Muscle layer of duodenum (tissue), 2 donors: ENCODE results near the gene ITPR2.
A peak's percentile ranks its signal among the peaks of the same experiment; 100 is the strongest.
"Not testable (repeated sequence)": the region's sequence is repeated elsewhere in the genome, so short reads cannot be mapped to it uniquely, and the experiment has no call there.

ENCODE experiments used
- H3K27ac ChIP-seq: one replicate; pipeline ENCODE4 v1.7.0; 2013; ENCODE audit warnings: mild to moderate bottlenecking, low read length
- H3K27me3 ChIP-seq: one replicate; pipeline ENCODE4 v1.7.0; 2013; ENCODE audit warnings: low read depth, mild to moderate bottlenecking, control low read depth, low read length
- H3K36me3 ChIP-seq, 2 donors: one replicate each; pipeline ENCODE4 v1.7.0; 2013; ENCODE audit warnings: low read length in 2 of 2, control low read depth in 1 of 2, mild to moderate bottlenecking in 1 of 2; ENCODE audit not compliant: insufficient read depth in 2 of 2, control insufficient read depth in 1 of 2
- H3K4me1 ChIP-seq, 2 donors: one replicate each; pipeline ENCODE4 v1.7.0; 2013; ENCODE audit warnings: low read length in 2 of 2, mild to moderate bottlenecking in 2 of 2, control low read depth in 1 of 2, moderate library complexity in 1 of 2; ENCODE audit not compliant: insufficient read depth in 2 of 2, control insufficient read depth in 1 of 2
- H3K4me3 ChIP-seq, 2 donors: one replicate each; pipeline ENCODE4 v1.7.0; 2013; ENCODE audit warnings: low read length in 2 of 2, low read depth in 1 of 2, mild to moderate bottlenecking in 1 of 2
- H3K9me3 ChIP-seq, 2 donors: one replicate each; pipeline ENCODE4 v1.7.0; 2013; ENCODE audit warnings: low read length in 2 of 2, control low read depth in 1 of 2, mild to moderate bottlenecking in 1 of 2; ENCODE audit not compliant: control insufficient read depth in 1 of 2
- donor health status: healthy.

The ITPR2 gene

DNA sequence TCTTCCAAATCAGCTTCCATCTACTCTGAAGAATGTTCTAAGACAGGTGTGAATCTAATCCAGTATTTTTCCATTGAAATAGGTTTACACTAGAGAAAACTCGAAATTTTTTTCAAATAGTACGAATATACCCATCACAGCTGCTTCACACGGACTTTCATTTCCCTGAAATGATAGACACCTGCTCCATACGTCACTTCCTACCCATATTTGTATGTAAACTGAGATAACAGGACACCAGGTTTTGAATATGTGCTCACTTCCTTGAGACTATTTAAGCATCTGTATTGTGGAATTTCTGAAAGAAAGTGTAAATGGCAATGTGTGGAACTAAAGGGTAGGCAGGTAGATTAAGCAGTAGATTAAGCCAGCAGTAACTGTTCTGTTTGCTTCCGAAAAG lies 13.4 kb upstream of the ITPR2 start:
- no peak overlapping the region for H3K4me3 ChIP-seq
- H3K27ac ChIP-seq = no peak overlapping the region
- no peaks in the 10 kb centered on the region for H3K36me3 ChIP-seq
- H3K4me1 ChIP-seq = no peaks in the 10 kb centered on the region
- no peaks in the 10 kb centered on the region for H3K9me3 ChIP-seq
- H3K27me3 ChIP-seq = no peaks in the 10 kb centered on the region

- no peak overlapping the region for H3K27ac ChIP-seq
- H3K4me3 ChIP-seq = no peak overlapping the region
Measured at GRCh38 chr12:26845984-26846383, 13.0 kb upstream of the ITPR2 start.

GRCh38 chr12:26845057-26845666 lies 12.2 kb upstream of the ITPR2 start:
- Histone ChIP-seq H3K4me3 (no peak overlapping the region), H3K27ac (no peak overlapping the region), H3K36me3 (no peaks in the 10 kb centered on the region), H3K27me3 (no peaks in the 10 kb centered on the region), H3K9me3 (no peaks in the 10 kb centered on the region), H3K4me1 (no peaks in the 10 kb centered on the region)

More at GRCh38 chr12:26845984-26846383, 13.0 kb upstream of the ITPR2 start:
- H3K36me3 ChIP-seq = no peaks in the 10 kb centered on the region
- no peaks in the 10 kb centered on the region for H3K27me3 ChIP-seq
- H3K4me1 ChIP-seq = no peaks in the 10 kb centered on the region
- no peaks in the 10 kb centered on the region for H3K9me3 ChIP-seq

GRCh38 chr12:26843311-26843710 lies 10.3 kb upstream of the ITPR2 start:
- Histone ChIP-seq H3K9me3 (no peaks in the 10 kb centered on the region), H3K27me3 (no peaks in the 10 kb centered on the region), H3K4me3 (no peak overlapping the region), H3K4me1 (no peaks in the 10 kb centered on the region), H3K36me3 (no peaks in the 10 kb centered on the region), H3K27ac (no peak overlapping the region)

DNA sequence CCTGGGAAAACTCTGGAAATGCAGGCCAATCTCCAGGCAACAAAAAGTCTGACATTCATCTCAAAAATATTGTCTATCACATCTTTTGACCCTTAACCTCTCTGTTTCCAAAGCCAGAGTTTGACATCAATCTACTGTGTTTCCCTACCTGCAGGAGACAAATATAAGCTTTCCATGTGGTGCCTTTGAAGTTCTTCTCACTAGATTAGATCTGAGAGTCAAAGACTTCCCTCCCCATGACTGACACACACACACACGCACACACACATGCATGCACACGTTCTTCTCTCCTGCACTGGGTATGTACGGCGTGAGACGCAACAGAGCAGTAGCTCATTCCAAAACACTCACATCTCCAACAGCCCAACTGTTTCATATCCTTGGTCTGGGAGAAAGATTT lies 8.1 kb upstream of the ITPR2 start:
- Histone ChIP-seq H3K36me3 (no peaks in the 10 kb centered on the region), H3K4me3 (no peak overlapping the region), H3K27ac (no peak overlapping the region), H3K4me1 (no peaks in the 10 kb centered on the region), H3K9me3 (no peaks in the 10 kb centered on the region), H3K27me3 (no peaks in the 10 kb centered on the region)

GRCh38 chr12:26839512-26839911 lies 6.5 kb upstream of the ITPR2 start:
- Histone ChIP-seq H3K4me3 (no peak overlapping the region), H3K36me3 (no peaks in the 10 kb centered on the region), H3K27ac (no peak overlapping the region), H3K9me3 (no peaks in the 10 kb centered on the region), H3K4me1 (no peaks in the 10 kb centered on the region), H3K27me3 (no peaks in the 10 kb centered on the region)

DNA sequence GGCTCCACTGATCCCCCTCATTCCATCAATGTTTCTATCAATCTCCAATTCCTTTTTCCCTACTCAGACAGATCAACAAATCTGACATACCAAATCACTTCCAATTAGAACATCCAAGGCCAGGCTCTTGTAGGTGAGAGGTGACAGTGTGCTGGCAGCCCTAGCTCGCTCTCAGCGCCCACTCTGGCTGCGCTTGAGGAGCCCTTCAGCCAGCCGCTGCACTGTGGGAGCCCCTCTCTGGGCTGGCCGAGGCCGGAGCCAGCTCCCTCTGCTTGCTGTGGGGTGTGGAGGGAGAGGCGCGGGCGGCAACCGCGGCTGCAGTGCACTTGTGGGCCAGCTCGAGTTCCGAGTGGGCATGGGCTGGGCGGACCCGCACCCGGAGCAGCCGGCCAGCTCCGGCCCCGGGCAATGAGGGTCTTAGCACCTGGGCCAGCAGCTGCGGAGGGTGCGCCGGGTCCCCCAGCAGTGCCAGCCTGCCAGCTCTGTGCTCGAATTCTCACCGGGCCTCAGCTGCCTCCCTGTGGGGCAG lies 6.0 kb upstream of the ITPR2 start:
- Histone ChIP-seq H3K4me3 (no peak overlapping the region), H3K36me3 (no peaks in the 10 kb centered on the region), H3K27me3 (no peaks in the 10 kb centered on the region), H3K4me1 (no peaks in the 10 kb centered on the region), H3K27ac (no peak overlapping the region), H3K9me3 (no peaks in the 10 kb centered on the region)

- Histone ChIP-seq H3K4me1 (peaks cover 0 to 1% of the 10 kb centered on the region in 2 donors), H3K9me3 (no peaks in the 10 kb centered on the region)
Measured at GRCh38 chr12:26836201-26836600, 3.2 kb upstream of the ITPR2 start.

DNA sequence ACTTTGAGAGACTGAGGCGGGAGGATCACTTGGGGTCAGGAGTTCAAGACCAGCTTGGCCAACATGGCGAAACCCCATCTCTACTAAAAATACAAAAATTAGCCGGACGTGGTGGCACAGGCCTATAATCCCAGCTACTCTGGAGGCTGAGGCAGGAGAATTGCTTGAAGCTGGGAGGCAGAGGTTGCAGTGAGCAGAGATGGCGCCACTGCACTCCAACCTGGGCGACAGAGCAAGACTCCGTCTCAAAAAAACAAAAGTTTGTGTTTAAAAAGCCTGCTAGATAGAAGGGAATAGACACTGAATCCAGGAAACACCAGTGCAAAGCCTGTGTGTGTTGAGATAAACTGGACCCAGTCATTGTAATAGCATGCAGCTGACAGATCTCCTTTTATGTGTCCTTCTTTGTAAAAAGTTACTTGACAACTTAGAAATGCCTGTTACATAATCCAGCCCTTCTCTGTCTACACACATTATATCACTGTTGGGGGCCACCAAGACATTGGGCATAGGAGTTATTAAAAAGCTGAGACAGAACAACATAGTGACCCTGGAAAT lies 1.6 kb upstream of the ITPR2 start:
- not testable (repeated sequence) for H3K36me3 ChIP-seq, H3K4me1 ChIP-seq, H3K27me3 ChIP-seq, H3K9me3 ChIP-seq, H3K27ac ChIP-seq, H3K4me3 ChIP-seq

More at GRCh38 chr12:26836201-26836600, 3.2 kb upstream of the ITPR2 start:
- Histone ChIP-seq H3K4me3 (no peak overlapping the region), H3K27me3 (no peaks in the 10 kb centered on the region), H3K27ac (no peak overlapping the region), H3K36me3 (peaks cover 0 to 5% of the 10 kb centered on the region in 2 donors)

DNA sequence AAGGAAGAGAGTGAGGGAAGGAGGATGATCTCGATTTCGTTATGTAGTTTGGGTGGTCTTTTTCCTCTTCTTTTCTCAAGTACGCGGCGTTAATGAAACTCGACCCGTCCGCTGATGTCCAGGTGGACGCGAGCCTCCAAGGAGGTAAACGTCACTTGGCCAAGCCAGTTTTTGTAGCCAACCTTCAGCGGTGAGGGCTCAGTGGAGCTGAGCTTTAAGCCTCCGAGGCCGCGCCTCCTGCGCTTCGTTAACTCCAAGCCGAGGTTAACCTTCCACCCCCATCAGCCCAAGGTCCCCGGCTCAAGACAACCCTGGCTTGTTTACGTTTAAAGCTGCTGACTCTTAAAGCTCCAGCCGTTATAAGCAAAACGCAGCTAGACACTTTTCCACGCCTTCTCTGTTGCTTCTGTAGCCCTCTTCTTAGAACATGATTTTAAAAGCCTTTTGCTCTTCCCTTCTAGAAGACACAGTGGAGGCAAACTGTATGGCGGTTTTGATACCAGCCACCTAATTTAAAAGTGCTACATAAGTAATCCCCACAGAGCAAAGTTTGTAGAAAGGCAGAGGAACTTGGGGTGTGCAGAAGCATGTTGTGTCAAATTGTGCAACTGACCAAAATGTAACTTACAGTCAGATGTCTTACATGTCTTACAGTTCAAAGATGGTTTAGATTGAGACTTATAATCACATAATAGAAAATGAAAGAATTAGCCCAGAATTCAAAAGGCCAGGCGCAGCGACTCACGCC lies 923 bp upstream of the ITPR2 start:
- H3K4me3 ChIP-seq = peak overlapping the region; percentile 77 to 81
- H3K27ac ChIP-seq = peak overlapping the region; percentile 60
- H3K27me3 ChIP-seq = no peaks in the 10 kb centered on the region
- H3K36me3 ChIP-seq = peaks cover 0 to 5% of the 10 kb centered on the region in 2 donors
- no peaks in the 10 kb centered on the region for H3K9me3 ChIP-seq
- H3K4me1 ChIP-seq = peaks cover 0 to 4% of the 10 kb centered on the region in 2 donors

DNA sequence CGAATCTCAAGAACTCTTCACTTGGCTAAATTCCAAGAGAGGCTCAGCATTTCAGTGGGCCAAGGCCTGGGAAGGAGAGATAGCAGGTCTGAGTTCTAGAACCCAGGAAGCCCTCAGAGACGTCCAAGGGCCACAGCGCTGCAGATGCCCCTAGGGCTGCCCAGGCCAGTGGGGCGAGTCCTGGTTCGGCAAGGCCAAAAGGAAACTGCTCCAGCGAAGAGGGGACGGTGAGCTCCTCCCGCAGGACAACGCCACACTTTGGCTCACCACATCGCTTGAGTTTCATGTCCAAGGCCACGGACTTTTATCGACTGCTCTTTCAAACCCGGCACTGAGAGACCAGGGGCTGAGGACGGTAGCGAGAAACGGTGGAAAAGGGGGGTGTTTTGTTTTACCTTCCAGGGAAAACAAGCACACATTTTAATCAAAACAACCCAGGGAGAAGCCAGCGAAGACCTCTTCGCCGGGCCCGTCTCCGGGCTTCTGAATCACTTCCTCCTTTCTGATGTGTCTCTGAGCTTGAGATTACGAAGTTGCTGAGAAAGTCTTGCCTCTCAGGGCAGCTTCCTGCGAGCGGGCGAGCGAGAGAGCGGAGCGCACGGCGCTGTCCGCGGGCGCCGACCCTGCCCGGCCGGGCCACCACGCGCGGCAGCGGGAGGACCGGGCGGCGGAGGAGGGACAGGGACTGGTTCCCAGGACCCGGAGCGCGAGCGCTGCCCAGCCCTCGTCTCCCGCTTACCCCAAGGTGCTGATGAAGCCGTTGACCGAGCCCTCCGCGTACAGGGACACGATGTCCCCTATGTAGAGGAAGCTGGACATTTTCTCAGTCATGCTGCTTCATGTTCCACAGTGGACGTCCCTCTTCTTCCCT lies 808 bp downstream of the ITPR2 start:
- Histone ChIP-seq H3K9me3 (no peaks in the 10 kb centered on the region), H3K36me3 (peaks cover 0 to 5% of the 10 kb centered on the region in 2 donors), H3K4me3 (peak overlapping the region; percentile 81 to 95), H3K27ac (peak overlapping the region; percentile 98), H3K27me3 (no peaks in the 10 kb centered on the region), H3K4me1 (peaks cover 0 to 4% of the 10 kb centered on the region in 2 donors)
